ENCODE results near the gene SERPINB12.
A peak's percentile ranks its signal among the peaks of the same experiment; 100 is the strongest.

Gene SERPINB12

DNA sequence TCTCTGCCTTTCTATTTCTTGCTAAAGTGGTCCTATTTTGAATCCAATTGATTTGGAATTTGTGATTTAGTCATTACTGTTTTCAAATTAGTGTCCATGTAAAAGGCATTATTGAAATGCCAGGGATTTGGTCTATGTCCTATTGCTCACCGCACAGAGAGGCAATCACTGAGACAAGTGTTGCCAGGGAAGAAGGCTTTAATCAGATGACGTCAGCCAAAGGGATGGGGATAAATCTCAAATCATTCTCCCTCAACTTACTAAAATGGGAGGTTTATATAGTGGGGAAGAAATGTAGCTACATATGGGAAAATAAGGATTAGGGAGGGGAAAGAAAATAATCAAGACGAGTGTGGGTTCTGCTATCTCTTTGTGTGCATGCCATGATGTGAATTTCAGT lies 9.6 kb downstream of the SERPINB12 start:
- DNase-seq: no peak

DNA sequence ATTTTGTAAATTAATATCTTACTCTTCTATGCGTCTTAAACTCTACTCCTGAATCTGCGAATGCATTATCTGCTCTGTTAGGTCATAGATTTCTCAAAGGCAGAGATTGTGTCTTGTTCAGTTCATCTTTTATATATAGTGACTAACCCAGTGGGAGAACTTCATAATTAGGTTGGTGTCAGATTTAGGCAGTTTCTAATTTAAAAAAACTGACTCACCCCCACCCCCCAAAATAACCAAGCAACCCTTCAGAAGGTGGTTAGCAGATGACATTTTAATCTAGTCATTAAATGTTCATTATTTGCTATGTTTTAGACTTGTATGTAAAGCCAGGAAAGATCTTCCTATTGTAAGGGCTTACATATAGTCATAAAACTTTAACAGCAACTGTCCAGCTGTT lies 10.4 kb downstream of the SERPINB12 start:
- DNase-seq: no peak

DNA sequence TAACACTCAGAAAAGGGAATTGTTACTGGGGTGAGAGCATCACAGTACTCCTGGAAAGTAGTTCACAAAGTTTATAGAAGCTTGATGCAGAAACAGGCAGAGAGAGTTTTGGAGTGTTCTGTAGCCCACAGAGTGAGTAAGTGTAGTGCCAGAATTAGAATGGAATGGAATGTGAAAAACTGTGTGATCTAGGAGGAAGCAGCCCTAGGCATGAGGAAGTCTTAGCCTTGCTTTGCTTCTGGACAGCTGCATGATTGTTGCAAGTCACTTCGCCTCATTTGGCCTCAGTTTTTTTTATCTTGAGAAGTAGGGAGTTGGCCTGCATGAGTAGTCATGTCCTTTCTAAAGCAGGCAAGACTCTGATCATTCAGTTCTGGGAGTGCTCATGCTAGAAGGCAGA lies 10.9 kb downstream of the SERPINB12 start:
- DNase-seq: no peak

DNA sequence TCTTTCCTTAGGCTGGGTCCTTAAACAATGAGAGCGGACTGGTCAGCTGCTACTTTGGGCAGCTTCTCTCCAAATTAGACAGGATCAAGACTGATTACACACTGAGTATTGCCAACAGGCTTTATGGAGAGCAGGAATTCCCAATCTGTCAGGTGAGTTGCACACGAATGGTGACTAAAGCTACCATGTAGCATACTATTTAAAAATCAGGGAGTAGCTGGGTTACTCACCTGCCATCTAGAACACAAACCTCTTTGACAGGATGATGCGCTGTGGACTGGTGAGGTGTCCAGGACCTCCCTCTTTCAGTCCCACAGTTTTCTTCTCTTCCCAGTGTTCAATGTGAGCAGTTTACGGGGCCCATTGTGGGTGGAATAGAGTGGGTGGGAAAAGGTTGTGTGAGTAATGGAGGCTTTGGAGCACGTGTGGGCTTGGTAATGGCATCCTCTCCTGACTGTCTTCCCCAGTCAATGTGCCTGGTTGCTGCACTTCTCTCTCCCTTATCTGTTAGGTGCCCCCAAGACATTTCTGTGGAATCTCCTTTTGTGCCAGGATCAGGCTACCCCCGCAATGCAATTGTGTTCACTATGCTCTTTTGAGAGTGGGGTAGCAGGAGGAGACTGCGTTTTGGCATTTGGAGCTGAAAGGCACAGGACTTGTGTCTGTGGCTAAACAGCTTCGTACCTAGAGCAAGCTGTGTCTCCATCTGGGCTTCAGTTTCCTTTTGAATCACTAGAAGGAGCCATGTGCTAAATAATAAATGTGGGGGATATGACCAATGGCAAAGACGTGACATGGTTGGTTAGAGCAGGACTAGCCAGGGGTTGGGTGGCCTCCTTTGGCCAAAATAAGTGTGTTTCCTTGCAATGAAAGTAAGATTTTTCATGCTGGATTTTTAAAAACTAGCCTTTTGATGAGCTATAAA lies 17.7 kb downstream of the SERPINB12 start:
- DNase-seq: no peak

DNA sequence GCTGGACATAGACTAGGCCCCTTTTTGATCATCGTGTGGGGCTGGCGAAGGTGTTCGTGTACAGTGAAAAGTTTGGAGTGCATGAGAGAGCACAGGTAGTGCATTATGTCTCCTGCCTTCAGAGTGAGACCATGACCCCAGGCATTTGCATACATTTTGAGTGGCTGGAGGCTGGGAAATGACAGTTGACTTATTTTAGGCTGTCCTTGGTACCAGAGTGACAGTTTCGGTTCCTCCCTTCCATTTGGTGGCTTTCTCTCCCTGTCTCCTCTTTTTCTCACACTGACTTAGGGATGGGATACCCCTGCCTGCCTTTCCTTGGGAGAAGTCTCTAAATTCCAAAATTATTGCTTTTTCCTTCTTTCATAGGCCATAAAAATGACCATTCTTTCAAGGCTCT lies 20.1 kb downstream of the SERPINB12 start:
- no peak for DNase-seq

DNA sequence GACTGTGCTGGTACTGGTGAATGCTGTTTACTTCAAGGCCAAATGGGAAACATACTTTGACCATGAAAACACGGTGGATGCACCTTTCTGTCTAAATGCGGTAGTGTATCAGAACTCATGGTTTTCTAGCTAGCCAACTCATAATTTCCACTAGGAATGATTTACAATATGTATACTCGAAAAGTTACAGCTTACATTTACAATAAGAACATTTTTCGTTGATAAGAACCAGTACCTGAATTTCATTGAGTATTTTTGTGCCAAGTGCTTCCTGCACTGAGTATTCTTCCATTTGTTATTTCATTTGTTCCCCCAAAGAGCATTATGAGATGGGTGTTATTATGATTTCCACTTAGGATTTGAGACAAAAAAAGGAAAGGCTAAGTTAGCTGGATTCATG lies 21.9 kb downstream of the SERPINB12 start:
- no peak for DNase-seq

DNA sequence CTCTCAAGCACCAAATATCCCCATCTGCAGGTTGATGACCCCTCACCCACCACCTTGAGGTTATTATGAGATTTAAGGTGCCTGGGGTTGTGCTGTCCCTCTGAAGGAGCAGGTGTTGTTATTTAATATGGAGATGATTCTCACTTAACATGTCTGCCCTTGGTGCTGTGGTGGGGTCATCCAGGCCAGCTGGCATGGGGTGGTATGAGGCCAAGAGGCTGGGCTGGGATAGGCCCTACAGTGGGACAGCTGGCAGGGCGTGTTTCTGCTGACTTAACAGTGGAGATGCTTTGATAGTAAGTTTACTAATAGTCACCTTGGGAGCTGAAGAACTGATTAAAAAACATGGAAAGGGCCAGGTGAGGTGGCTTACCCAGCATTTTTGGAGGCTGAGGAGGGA lies 22.4 kb downstream of the SERPINB12 start:
- no peak for DNase-seq

DNA sequence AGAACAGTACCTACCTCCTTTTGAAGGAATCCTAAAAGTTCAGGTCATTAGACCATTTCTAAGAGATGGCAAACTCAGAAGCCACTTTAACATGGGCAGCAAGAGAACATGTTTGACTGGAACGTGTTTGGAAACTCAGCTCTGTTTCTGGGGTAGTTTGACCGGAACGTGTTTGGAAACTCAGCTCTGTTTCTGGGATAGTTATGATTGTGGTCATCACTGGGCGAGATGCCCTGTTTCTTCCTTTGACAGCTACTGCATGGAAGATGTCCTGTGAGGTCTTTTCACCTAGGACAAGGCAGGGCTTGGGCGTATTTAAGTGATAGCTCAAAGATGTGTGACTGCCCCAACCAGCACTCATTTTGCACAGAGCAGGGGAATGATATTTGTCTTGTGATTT lies 25.1 kb downstream of the SERPINB12 start:
- DNase-seq: no peak

DNA sequence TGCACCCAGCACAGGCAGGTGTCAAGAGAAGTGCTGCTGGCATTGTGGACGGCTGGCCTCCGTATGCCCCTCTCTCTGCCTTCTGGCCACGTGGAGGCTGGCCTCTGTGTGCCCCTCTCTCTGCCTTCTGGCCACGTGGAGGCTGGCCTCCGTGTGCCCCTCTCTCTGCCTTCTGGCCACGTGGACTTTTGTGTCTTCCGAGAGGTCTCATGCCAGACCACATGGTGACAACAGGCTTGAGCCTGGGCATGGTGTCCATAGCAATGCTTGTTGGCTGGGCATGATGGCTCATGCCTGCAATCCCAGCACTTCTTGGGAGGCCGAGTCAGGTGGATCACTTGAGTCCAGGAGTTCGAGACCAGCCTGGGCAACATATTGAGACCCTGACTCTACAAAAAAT lies 25.7 kb downstream of the SERPINB12 start:
- DNase-seq: no peak

DNA sequence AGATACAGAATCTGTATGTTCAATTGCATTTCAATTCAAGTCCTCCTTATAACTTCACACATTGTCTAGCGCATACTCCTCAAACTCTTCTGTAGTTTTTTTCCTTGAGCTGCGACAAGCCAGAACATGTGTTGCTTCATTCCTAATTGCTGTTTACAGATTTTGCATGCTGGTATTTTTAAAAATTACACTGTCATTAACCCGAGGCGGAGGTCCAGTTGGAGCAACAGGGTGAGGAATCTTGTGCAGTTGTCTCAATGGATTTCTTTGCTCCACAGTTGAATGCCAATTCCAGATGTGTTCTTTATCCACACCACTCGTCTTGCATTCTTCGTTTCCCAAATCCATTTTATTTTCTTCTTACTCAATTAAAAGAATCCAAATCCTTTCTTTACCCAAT lies 28.6 kb downstream of the SERPINB12 start:
- no peak for DNase-seq

DNA sequence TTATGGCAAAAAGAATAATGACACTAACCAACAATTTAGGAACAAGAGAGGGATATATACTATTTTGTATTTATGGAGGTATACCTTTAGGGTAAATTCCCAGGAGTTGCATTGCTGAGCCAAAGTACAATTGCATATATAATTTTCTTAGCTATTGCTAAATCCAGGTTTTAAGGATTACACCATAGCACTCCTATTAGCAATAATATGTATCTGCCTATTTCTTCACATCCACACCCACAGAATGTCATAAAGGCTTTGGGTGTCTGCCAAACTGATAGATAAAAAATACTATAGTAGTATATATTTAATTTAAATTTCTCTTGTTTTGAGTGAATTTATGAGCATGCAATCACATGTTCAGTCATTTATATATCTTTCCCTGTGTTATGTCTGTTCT lies 33.5 kb downstream of the SERPINB12 start:
- no peak for DNase-seq

DNA sequence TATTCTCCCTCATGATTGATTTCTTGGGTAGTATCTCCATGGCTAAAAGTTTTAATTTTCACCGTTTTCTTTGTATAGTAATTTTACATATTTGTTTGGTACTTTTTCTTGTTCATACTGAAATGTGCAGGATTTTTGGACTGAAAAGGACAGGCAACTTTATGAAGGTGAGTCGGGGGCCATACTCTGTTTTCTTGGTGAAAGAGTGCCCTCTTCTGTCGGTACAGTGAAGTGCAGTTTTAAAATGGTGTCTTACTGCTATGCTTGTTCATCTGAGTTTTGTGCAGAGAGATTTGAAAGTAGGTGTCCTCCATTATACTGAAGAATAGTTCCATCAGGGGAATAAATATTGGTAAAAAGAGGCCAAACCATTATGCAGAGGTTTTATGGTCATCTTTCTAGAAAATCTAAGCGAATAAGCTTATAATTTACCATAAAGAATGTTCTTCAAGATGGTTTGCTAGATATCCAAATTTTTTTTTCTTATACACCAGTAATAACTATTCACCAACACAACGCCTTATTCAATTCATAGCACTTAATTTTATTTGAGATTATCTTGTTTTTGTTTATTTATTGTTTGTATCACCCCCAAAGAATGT lies 36.3 kb downstream of the SERPINB12 start:
- peak; percentile 22 for DNase-seq

DNA sequence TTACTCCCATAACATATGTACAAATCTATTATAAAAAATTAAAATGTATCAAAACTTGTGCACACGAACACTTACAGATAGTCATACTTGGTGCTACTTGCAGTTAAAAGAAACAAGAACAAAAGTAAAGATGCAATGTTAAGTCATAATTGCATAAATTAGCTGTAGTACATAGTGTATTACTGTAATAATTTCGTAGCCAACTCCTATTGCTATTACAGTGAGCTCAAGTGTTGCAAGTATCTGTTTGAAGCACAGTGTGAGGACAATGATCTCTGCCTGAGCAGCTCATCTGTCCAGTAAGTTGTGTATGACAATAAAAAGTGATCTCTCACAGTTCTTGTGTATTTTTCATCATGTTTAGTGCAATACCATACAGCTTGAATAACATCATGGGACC lies 37.4 kb downstream of the SERPINB12 start:
- DNase-seq: no peak

DNA sequence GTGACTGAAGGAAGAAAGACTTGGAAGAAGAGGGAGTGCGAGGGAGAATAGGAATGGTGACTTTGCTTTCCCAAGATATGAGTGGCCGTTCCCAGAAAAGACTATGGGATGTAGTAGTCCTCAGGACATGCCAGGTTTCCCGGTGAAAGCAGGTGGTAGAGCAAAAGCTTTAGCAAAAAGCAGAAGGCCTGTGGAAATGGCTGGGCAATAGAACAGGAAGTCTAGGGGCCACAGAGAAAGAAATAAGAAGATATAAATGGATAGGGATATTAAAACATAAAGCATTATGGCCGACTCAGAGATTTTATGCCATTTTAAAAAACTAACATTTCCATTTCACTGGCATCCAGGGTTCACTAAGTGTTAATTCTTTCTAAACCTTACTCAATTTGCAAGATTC lies 43.8 kb downstream of the SERPINB12 start:
- no peak for DNase-seq

DNA sequence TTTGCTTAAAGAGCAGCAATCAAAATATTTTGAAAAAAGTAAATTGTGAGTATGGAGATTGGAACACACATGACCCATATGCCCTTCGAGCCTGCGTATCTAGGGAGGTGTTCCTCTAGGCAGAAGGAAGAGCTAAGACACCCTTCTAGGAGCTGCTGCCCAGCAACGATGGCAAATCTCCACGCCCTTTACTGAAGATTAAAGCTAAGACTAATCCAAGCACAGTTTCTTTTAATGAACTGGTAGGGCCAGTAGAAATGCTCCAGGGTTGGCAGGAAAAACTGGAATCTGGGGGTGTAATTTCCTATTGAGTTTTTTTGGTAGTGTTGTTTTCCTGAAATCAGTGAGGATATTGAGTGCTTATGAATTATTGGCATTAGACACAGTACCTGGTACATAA lies 44.3 kb downstream of the SERPINB12 start:
- no peak for DNase-seq

DNA sequence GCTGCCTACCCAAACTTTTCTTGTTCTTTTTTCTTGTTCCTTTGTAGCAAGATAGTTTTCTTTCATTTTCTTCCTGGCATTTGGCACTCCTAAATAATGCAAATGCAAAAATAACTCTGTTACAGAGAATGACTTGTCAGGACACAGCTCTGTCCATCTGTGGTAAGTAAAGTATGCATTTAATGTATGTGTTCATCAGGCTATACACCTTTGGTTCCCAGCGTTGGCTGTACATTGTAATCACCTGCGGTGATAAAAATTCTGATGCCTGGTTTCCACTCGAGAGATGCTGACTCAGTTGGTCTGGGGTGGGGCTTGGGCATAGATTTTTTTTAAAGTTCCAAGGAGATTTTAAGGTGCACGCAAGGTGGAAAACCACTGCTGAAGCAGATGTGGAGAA lies 44.8 kb downstream of the SERPINB12 start, which contains the start of gene SERPINB13:
Gene SERPINB13, plus strand, starts transcription at position 378 of the 400 bp plus-strand sequence. CDS start 1,325 bp downstream, outside the sequence.
- no peak for DNase-seq

DNA sequence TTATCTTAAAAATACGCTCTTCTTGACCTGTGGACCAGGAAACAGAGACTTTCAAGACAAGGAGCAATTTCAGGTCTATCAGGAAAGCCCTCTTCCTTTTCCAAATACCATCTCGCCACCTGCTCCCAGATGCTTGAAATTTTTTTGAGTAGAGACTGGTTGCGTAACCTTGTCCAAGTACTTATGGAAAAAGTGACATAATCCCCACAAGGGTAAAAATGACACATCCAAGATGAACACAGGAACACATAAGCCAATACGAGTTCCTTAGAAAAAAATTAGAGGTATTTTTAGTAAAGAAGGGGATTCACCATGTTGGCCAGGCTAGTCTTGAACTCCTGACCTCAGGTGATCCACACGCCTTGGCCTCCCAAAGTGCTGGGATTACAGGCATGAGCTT lies 46.7 kb downstream of the SERPINB12 start:
- DNase-seq: no peak

DNA sequence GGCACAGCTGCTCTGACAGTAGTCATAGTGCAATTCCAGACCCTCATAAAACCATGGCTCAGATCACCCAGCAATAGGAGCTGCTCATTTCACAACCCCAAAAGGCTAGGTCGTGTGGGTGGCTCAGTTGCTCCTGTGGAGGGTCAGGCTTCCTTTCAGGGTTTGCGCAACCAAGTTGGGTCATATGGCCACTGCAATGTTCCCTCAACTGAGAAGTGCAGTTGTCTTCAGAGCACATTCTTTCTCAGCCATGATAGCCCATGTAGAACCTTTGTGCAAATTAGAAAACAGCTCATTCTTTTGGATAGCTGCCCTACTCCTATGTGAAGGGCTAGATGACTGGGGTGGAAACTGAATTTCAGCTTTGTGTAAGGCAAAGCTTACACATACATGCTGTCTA lies 48.2 kb downstream of the SERPINB12 start:
- no peak for DNase-seq

DNA sequence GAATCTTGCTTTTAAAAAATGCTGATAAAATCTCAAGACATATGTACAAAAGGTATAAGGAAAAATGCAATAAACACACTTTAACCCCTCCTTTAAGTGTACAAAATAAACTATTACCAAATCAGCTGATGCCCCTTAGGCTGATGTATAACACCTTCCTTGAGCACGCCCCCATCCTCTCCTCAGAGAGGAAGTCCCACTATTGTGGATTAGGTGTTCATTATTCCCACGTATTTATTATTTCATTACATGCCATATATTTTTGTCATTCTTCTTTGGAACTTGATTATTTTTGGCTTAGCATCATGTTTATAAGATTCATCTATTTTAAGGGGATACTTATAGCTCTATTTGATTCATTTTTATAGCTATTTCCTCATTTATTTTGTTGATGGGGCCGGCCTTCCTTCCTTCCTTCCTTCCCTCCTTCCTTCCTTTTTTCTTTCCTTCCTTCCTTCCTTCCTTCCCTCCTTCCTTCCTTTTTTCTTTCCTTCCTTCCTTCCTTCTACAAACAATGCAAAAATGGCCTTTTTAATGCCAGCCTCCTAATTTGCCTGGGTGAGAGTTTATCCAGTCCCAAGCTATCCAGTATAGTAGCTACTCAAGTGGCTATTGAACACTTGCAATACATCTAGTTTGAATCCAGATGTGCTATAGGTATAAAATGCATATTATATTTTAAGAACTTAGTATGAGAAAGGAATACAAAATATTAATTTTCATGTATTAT lies 49.0 kb downstream of the SERPINB12 start:
- no peak for DNase-seq

DNA sequence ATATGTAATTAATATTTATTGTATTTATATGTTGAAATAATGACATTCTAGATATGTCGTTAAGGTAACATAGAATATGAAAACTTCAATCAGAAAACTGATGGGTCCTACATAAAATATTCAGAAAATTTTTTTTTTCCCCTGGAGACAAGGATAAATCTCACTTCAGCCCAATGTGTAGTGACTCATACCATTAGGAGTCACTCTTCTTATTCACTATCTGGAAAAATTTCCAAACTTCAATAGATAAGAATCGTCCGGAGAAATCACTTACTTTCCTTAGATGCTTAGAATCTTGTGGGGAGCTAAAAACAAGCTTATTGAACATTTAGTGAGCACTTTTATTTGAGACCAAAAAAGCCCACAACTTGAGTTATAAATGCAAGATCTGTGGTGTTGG lies 49.6 kb downstream of the SERPINB12 start:
- no peak for DNase-seq

DNA sequence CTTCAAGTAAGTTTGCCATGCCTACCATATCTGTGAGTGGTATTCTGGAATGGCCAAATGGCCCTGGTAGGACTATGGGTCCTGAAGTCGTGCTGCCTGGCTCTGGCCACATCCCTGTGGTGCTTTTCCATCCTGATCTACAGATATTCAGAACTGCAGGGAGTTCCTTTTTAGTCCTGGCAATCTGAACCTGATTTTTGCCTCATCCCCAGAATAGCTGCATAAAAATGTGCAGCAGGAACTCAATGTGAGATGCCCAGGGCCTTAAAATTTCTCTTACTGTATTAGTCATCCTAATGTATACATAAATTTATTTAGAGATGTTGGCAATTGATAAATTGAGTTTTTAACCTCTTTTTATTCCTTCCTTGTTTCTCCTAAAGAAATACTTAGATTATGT lies 50.3 kb downstream of the SERPINB12 start:
- DNase-seq: no peak

DNA sequence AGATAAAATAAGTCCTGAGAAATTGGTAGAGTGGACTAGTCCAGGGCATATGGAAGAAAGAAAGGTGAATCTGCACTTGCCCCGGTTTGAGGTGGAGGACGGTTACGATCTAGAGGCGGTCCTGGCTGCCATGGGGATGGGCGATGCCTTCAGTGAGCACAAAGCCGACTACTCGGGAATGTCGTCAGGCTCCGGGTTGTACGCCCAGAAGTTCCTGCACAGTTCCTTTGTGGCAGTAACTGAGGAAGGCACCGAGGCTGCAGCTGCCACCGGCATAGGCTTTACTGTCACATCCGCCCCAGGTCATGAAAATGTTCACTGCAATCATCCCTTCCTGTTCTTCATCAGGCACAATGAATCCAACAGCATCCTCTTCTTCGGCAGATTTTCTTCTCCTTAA lies 54.8 kb downstream of the SERPINB12 start:
- DNase-seq: no peak

DNA sequence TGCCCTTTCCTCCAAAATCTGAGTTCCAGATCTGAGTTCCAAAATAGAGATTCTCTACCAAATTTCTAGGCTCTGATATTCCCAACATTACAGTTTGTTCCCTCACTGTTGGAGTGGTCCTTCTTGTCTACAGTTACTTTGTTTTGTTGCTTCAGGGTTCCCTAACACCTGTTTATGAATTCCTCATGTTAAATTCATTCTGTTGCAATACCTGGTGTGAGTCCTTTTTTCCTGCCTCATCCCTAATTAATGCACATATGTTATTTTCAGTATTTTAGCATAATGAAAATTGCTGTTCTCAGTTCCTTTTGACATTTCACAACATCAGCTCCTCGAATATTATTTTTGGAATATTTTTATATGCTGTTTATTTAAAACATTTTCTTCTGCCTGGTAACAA lies 61.2 kb downstream of the SERPINB12 start:
- DNase-seq: no peak

DNA sequence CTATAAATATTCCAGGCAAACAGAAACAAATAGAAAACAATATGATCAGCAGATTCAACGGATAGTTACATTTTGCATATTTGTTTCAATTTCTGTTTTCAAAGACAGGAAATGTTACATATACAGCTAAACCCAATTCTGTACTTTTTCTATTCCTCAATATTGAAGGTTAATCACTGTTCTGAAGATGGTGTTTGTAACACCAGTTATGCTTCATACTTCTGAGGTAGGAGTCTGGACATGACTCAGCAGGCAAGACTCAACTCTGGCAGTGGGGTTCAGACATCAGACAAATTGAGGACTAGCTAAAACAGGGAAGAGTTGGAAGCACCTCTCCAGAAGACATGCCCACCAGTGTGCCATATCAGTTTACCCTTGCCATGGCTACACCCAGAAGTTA lies 61.6 kb downstream of the SERPINB12 start:
- DNase-seq: no peak

Measured in NCI-H2171 treated with DMSO at 0.1 percent for 48 hours (cell line).